K562 (cell line): ENCODE measurements around the gene ZGLP1. TPM values are rescaled to one million over a fixed set of nuclear protein-coding genes. Genes with fewer than 3 reads are reported as not detected.
A peak's percentile ranks its signal among the peaks of the same experiment; 100 is the strongest.

Experiments
- CCNT2 ChIP-seq: IDR thresholded peaks from 2 replicates; pipeline ENCODE4 v1.6.1; 2011; ENCODE audit warnings: borderline replicate concordance, low read depth, mild to moderate bottlenecking, moderate library complexity, mixed read lengths, low read length; ENCODE audit not compliant: insufficient read length; ENCODE audit errors: extremely low read depth
- FIP1L1 ChIP-seq: fragments of 200-400 bp; formaldehyde crosslinking; IDR thresholded peaks from 2 replicates; pipeline ENCODE4 v1.6.1; 2018; ENCODE audit warnings: mild to moderate bottlenecking, low read depth, low read length; ENCODE audit not compliant: poor library complexity, severe bottlenecking
- HMG20B ChIP-seq: fragments of 250-450 bp; sonication (Bioruptor Pico); IDR thresholded peaks from 2 replicates; pipeline ENCODE4 v1.5.0; 2021; ENCODE audit warnings: mild to moderate bottlenecking
- HNRNPLL ChIP-seq: fragments of 200-400 bp; formaldehyde crosslinking; IDR thresholded peaks from 2 replicates; pipeline ENCODE4 v1.6.1; 2017; ENCODE audit warnings: low read length, low read depth, mild to moderate bottlenecking; ENCODE audit not compliant: poor library complexity, severe bottlenecking
- UBTF ChIP-seq, 2 experiments: IDR thresholded peaks; 2 replicates each; pipeline ENCODE4 v1.6.1; 2012; ENCODE audit warnings: improper control_type of control experiment in 2 of 2, low read depth in 2 of 2, low read length in 2 of 2, borderline replicate concordance in 1 of 2
- USF1 ChIP-seq: sonication (generic); formaldehyde crosslinking; IDR thresholded peaks from 2 replicates; pipeline ENCODE4 v1.9.0; 2022; ENCODE audit warnings: mild to moderate bottlenecking, missing genetic modification reagents
- polyA plus RNA-seq, 8 experiments: library from polyadenylated mRNA; depleted of rRNA in 4 of 8; stranded (reverse) in 5 of 8; unstranded in 3 of 8; fragments of >200 nt; fragmentation: Nextera tagmentation in 2 of 8; fragmentation: Illumina TruSeq in 1 of 8; extraction: Ambion mirVana in 2 of 8; extraction: Trizol in 1 of 8; gene quantifications; 2 replicates each; pipeline versions ENCODE4 v1.2.1 to v1.2.3, GENCODE V29; 2011 to 2014; ENCODE audit warnings: inconsistent platforms in 1 of 8, missing spikeins in 1 of 8
- total RNA-seq, 7 experiments: library from RNA; depleted of rRNA in 6 of 7; stranded (reverse); fragments of >200 nt in 6 of 7; fragmentation: Illumina TruSeq in 2 of 7; extraction: Trizol in 2 of 7; gene quantifications; 2 replicates each; pipeline versions ENCODE4 v1.2.1 to v1.2.3, GENCODE V29; 2011 to 2021; ENCODE audit warnings: low replicate concordance in 1 of 7

Gene ZGLP1
- total and polyA plus RNA-seq, 9 of the 15 experiments (the other 6 are each of a cell fraction or from before 2014, with no cell fraction given) = 0.24 to 4.5 (median 2.2) TPM

- TF ChIP-seq USF1 (CRISPR knock-in tag) (peak; percentile 46), UBTF (IDR thresholded peaks at IDR 0.05; ENCODE audit: borderline replicate concordance in 1 of 2, low read depth in 2 of 2, low read length in 2 of 2) (peak in 1 of 2 experiments; percentile 60; a peak in 1 of 4 replicates), HNRNPLL (no peak), CCNT2 (peak; percentile 27), FIP1L1 (peak; percentile 13), HMG20B (CRISPR knock-in tag) (no peak)
Observed at GRCh38 chr19:10291554-10292205, 17.9 kb downstream of the ZGLP1 start (continued).
